ENCODE results near the gene IL1RN. TPM values are rescaled to one million over a fixed set of nuclear protein-coding genes. Genes with fewer than 3 reads are reported as not detected.

Gene IL1RN
- polyA plus RNA-seq, 1 donor from 2014 or later, result not detected

GRCh38 chr2:113098041-113098440 is 29.4 kb upstream of the IL1RN start:
- Histone ChIP-seq H2AFZ (ENCODE audit: low read depth, low read length) (no peak overlapping the region), H3K4me2 (ENCODE audit: low read length) (no peak overlapping the region), H4K20me1 (ENCODE audit: insufficient read depth) (no peaks in the 10 kb centered on the region), H3K9ac (ENCODE audit: low read length) (no peak overlapping the region), H3K4me3 (ENCODE audit: low read length) (no peak overlapping the region), H3K36me3 (ENCODE audit: insufficient read depth, low read length) (no peaks in the 10 kb centered on the region), H3K27me3 (ENCODE audit: insufficient read depth, low read depth, low read length) (no peaks in the 10 kb centered on the region), H3K79me2 (replicated peaks; ENCODE audit: insufficient read depth, low read length) (no peaks in the 10 kb centered on the region), H3K9me3 (ENCODE audit: low read length) (no peaks in the 10 kb centered on the region), H3F3A (ENCODE audit: insufficient read depth, low read length, poor library complexity, severe bottlenecking) (no peaks in the 10 kb centered on the region), H3K9me2 (ENCODE audit: insufficient read depth, low read length) (no peaks in the 10 kb centered on the region), H3K27ac (ENCODE audit: low read length) (no peak overlapping the region)
- TF ChIP-seq CTCF (IDR thresholded peaks at IDR 0.05; ENCODE audit: poor library complexity, severe bottlenecking) (no peak), SMC3 (conservative IDR thresholded peaks at IDR 0.05; ENCODE audit: poor library complexity) (no peak), EP300 (conservative IDR thresholded peaks at IDR 0.05; ENCODE audit: poor library complexity, severe bottlenecking) (no peak), MXI1 (conservative IDR thresholded peaks at IDR 0.05; ENCODE audit: poor library complexity, severe bottlenecking) (no peak), TAF1 (IDR thresholded peaks at IDR 0.05; ENCODE audit: low read depth) (no peak), POLR2AphosphoS5 (IDR thresholded peaks at IDR 0.05) (no peak)

DNA sequence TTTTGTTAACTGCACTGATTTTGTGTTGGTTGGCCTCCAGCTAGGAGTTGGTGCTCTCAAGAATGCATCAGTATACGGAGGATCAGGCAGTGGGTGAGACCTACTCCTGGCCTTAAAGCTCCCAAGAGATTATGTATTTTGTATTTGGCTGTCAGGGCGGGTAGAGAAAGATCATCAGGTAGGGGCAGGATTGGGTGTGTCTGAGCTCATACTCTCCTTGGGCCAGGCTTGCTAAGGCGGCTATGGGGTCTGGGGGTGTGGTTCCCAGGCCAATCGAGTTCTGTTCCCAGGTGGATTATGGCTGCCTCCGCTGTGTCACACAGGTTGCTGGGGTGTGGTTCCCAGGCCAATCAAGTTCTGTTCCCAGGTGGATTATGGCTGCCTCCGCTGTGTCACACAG is 28.9 kb upstream of the IL1RN start:
- H4K20me1 ChIP-seq (ENCODE audit: insufficient read depth), result no peaks in the 10 kb centered on the region
- no peaks in the 10 kb centered on the region for H3F3A ChIP-seq (ENCODE audit: insufficient read depth, low read length, poor library complexity, severe bottlenecking)
- H3K9ac ChIP-seq (ENCODE audit: low read length), result no peak overlapping the region
- H3K79me2 ChIP-seq (replicated peaks; ENCODE audit: insufficient read depth, low read length), result no peaks in the 10 kb centered on the region
- TF ChIP-seq REST (IDR thresholded peaks at IDR 0.05; ENCODE audit: borderline replicate concordance), result no peak
- TF ChIP-seq POLR2AphosphoS5 (IDR thresholded peaks at IDR 0.05), result no peak
- TF ChIP-seq MXI1 (conservative IDR thresholded peaks at IDR 0.05; ENCODE audit: poor library complexity, severe bottlenecking), result no peak
- TF ChIP-seq EP300 (conservative IDR thresholded peaks at IDR 0.05; ENCODE audit: poor library complexity, severe bottlenecking), result no peak
- no peak for TF ChIP-seq RAD21 (conservative IDR thresholded peaks at IDR 0.05)
- no peak for TF ChIP-seq TAF1 (IDR thresholded peaks at IDR 0.05; ENCODE audit: low read depth)
- H3K27me3 ChIP-seq (ENCODE audit: insufficient read depth, low read depth, low read length), result no peaks in the 10 kb centered on the region
- H3K4me3 ChIP-seq (ENCODE audit: low read length), result no peak overlapping the region
- no peak overlapping the region for H2AFZ ChIP-seq (ENCODE audit: low read depth, low read length)
- H3K9me2 ChIP-seq (ENCODE audit: insufficient read depth, low read length), result no peaks in the 10 kb centered on the region
- H3K36me3 ChIP-seq (ENCODE audit: insufficient read depth, low read length), result no peaks in the 10 kb centered on the region
- no peak overlapping the region for H3K4me2 ChIP-seq (ENCODE audit: low read length)
- H3K9me3 ChIP-seq (ENCODE audit: low read length), result no peaks in the 10 kb centered on the region
- no peak overlapping the region for H3K27ac ChIP-seq (ENCODE audit: low read length)

- Histone ChIP-seq H3K79me2 (replicated peaks; ENCODE audit: insufficient read depth, low read length) (no peaks in the 10 kb centered on the region), H3K9ac (ENCODE audit: low read length) (no peak overlapping the region), H3K9me2 (ENCODE audit: insufficient read depth, low read length) (no peaks in the 10 kb centered on the region), H4K20me1 (ENCODE audit: insufficient read depth) (no peaks in the 10 kb centered on the region), H3K4me3 (ENCODE audit: low read length) (no peak overlapping the region), H3K27me3 (ENCODE audit: insufficient read depth, low read depth, low read length) (no peaks in the 10 kb centered on the region), H3F3A (ENCODE audit: insufficient read depth, low read length, poor library complexity, severe bottlenecking) (no peaks in the 10 kb centered on the region), H3K36me3 (ENCODE audit: insufficient read depth, low read length) (no peaks in the 10 kb centered on the region), H3K9me3 (ENCODE audit: low read length) (no peaks in the 10 kb centered on the region), H3K27ac (ENCODE audit: low read length) (no peak overlapping the region), H2AFZ (ENCODE audit: low read depth, low read length) (no peak overlapping the region), H3K4me2 (ENCODE audit: low read length) (no peak overlapping the region)
- TF ChIP-seq MXI1 (conservative IDR thresholded peaks at IDR 0.05; ENCODE audit: poor library complexity, severe bottlenecking) (no peak), POLR2AphosphoS5 (IDR thresholded peaks at IDR 0.05) (no peak), SMC3 (conservative IDR thresholded peaks at IDR 0.05; ENCODE audit: poor library complexity) (no peak), EP300 (conservative IDR thresholded peaks at IDR 0.05; ENCODE audit: poor library complexity, severe bottlenecking) (no peak), REST (IDR thresholded peaks at IDR 0.05; ENCODE audit: borderline replicate concordance) (no peak), TAF1 (IDR thresholded peaks at IDR 0.05; ENCODE audit: low read depth) (no peak), EZH2 (IDR thresholded peaks at IDR 0.05; ENCODE audit: borderline replicate concordance, insufficient read depth, low read length, poor library complexity, severe bottlenecking) (no peak), RAD21 (conservative IDR thresholded peaks at IDR 0.05) (no peak), CTCF (IDR thresholded peaks at IDR 0.05; ENCODE audit: poor library complexity, severe bottlenecking) (no peak)
Observed at GRCh38 chr2:113102133-113102532, 25.3 kb upstream of the IL1RN start.

Data from neural cell (in vitro differentiated cells).